GM08714 (cell line): ENCODE data around the gene LDLRAD4.

Experiments
- H3K4me3 ChIP-seq: fragments of 200-500 bp; sonication (Bioruptor generic); 2 replicates; pipeline ENCODE4 v1.5.1; 2014; ENCODE audit warnings: mild to moderate bottlenecking, low read length, inconsistent platforms
- ZNF274 ChIP-seq: IDR thresholded peaks from 2 replicates; pipeline ENCODE4 v1.6.1; 2012; ENCODE audit warnings: mild to moderate bottlenecking, low read depth, low read length

LDLRAD4 gene

DNA sequence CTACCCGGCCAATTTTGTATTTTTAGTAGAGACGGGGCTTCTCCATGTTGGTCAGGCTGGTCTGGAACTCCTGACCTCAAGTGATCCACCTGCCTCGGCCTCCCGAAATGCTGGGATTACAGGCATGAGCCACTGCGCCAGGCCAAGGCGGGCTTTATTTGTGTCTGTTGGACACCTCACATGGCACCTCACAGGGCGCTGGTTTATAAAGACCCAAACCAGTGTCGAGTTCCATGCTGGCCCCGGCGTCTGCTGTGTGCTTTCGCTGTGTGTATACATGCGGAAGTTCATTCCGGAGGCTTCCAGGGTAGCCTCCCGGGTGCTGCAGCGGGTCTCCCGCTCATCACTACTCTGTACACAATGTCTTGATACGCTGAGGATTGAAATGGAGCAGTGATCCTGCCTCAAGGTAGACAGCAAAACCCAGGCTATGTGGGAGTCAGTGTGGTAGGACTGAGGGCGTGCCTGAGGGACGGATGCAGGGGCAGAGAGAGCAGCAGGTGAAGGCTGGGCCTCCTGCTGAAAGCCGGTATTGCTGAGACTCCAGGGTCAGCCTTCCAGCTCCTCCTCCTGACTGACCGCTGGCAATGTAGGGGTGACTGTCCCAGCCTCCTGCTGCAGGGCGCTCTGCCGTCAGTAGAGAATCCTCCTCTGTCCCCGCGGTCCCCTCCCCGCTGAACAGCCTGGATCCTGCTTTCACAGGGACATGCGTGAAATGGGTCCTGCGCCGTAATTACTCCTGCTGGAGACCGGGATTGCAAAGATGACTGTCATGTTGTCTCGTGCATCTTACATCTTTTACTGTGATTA lies 22.7 kb downstream of the LDLRAD4 start:
- TF ChIP-seq ZNF274: no peak
- H3K4me3 ChIP-seq: no peak overlapping the region

DNA sequence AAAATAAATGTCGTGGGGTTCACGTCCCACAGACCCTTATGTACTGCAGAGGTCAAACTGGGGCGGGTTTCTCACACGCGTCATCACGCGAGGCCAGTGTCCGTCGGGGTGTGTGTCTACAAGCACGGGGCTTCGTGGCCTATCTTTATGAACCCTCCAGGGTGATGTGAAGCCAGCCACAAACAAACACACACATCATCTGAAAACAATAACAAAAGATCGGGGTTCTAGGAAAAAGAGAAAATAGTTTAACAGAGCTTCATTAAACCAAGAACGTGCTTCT lies 23.3 kb downstream of the LDLRAD4 start:
- H3K4me3 ChIP-seq: no peak overlapping the region
- TF ChIP-seq ZNF274: no peak

DNA sequence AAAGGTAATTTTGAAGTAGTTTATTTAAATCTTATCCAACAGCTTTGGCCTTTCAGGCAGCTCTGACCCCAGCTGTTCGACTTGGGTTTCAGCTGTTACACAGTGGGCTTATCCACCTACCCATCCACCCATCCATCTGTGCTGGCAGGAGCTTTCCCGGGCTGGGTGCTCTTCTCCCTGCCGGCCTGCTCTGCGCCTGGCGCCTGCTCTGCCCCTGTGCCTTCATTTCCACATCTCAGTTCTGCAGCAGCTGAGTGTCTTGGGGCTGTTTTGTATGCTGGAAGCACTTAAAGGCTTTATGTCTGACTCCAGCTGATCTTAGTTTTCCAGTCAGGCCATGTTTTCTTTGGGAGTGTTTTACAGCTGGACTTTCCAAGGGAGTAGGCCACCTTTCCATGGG lies 24.2 kb downstream of the LDLRAD4 start:
- TF ChIP-seq ZNF274: no peak
- H3K4me3 ChIP-seq: no peak overlapping the region

DNA sequence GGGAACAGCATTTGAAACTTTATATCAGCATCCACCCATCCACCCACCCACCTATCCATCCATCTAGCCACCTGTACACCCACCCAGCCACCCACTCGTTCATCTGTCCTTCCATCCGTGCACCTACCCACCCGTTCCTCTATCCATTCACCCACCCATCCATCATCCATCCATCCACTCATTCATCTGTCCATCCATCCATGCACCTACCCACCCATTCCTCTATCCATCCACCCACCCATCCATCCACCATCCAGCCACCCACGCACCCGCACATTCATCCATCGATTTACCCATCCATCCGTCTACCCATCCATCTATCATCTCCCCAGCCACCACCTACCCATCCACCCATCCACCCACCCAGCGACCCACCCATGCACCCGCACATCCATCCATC lies 24.8 kb downstream of the LDLRAD4 start:
- TF ChIP-seq ZNF274: no peak
- H3K4me3 ChIP-seq: no peak overlapping the region

DNA sequence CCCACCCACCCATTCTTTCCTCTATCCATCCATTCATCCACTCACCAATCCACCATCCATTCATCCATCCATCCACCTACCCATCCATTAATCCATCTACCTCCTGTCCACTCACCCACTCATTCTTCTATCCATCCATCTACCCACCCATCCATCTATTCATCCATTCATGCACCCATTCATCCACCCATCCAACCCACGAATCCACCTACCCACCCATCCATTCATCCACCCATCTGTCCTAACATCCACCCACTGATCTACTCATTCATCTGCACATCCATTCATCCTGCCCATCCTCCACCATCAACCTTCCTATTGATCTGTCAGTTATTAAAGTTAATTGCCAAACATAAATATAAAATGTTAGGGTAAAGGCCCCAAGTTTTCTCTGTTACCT lies 25.6 kb downstream of the LDLRAD4 start:
- no peak overlapping the region for H3K4me3 ChIP-seq
- no peak for TF ChIP-seq ZNF274

DNA sequence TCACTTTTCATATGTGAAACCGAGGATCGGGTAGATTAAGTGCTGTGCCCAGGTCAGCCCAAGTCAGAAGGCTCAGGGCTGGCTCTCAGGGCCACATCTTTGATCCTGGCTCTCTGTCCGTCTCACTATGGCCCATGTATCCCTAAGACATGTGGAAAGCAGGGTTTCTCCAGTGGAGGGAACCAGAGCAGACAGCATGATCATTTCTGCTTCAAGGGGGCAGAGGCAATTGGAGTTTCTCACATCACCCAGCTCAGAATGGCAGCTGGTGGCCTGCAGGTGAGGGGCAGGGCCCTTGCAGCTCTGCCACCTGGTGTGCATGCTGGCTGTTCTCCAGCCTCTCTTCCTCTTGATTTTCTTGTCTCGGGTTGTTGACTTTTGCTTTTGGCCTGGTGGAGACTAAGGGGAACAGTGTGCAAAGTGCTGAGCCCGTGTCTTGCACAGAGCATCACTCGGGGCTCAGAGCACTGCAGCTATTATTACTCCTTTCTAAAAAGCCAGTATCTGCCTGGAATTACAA lies 27.0 kb downstream of the LDLRAD4 start:
- no peak overlapping the region for H3K4me3 ChIP-seq
- TF ChIP-seq ZNF274: no peak

DNA sequence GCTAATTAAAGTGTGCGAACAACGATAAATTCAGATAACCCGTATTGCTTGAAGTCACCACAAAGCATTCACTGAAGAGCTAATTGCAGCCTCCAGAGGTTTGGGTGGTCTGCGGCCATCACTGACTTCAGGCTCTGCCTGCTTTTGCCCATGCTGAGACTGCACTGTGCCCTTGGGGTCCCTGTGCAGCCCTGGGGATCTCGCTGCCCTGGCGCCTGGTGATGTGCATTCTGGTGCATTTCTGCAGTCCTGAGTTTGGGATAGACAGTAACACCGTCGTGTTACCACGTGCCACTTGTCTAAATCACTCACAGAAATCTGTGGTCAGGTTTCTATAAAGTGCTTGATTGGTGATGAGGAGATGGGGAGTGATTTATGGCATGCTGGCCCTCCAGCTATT lies 27.6 kb downstream of the LDLRAD4 start:
- H3K4me3 ChIP-seq: no peak overlapping the region
- no peak for TF ChIP-seq ZNF274

DNA sequence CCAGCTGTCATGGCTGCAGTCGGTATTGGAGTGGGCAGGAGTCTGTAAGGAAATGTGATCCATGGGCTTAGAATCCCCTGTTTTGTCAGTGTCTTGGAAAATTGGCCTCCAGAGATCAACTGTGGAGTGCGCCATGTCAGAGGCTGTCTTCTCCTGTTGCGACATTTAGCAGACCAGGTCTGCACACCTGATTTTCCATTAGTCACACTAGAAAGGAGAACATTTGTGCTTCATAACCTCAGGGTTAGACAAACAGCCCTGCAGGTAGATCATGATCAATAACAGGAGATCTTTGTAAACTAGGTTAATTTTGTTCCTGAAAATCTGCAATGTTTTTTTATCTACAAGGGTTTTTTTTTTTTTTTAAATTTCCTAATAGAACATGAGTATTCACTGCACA lies 28.0 kb downstream of the LDLRAD4 start:
- no peak for TF ChIP-seq ZNF274
- H3K4me3 ChIP-seq: no peak overlapping the region

DNA sequence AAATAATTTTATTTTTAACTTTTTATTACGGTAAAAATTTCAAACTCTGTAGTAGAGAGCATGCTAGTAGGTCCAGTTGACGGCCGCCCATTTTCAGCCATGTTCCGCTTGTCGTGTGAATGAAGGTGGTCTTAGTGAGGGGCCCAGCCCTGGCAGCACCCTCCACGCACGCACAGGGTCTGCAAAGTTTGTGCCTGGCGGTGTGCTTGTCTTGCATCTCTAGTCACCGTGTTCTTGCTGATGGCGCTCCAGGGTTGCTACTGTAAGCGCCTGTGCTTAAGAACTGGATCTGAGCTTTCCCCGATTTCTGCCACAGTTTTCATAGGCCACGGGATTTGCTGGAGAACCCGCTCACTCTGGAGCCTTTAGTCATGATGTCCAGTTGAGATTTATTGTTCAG lies 28.9 kb downstream of the LDLRAD4 start:
- TF ChIP-seq ZNF274: no peak
- H3K4me3 ChIP-seq: no peak overlapping the region

DNA sequence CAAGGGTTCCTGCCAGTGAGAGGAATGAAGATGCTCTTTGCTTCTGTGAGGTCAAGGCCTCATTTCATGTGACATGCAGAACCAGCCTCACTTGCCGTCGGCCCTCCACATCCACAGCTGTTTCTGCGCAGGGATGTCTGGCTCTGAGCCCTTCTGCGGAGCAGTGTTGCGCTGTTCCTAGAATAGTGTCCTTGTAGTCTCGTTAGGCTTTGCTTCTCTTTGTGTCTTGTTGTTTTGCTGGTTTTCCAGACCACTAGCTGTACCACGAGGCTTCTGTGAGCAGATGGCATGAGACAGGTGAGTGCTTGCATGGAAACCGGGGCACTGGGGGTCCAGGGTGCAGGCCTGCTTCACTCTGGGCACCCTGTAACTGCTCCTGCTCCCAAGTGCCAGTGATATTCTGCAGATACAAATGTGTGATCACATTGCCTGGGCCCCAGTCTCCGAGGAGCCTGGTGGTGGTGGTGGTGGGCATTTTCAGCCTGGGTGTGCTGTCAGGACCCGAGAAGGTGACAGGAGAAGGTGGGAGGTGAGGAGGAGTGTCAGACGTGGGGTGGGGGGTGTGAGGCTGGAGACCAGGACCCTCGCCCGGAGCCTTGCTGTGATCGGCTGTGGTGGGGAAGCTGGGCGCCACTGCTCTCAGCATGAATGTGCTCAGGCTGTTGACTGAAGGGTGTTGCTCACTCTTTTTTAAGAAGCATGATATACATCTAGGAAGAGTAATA lies 34.3 kb downstream of the LDLRAD4 start:
- no peak for TF ChIP-seq ZNF274
- H3K4me3 ChIP-seq: no peak overlapping the region

DNA sequence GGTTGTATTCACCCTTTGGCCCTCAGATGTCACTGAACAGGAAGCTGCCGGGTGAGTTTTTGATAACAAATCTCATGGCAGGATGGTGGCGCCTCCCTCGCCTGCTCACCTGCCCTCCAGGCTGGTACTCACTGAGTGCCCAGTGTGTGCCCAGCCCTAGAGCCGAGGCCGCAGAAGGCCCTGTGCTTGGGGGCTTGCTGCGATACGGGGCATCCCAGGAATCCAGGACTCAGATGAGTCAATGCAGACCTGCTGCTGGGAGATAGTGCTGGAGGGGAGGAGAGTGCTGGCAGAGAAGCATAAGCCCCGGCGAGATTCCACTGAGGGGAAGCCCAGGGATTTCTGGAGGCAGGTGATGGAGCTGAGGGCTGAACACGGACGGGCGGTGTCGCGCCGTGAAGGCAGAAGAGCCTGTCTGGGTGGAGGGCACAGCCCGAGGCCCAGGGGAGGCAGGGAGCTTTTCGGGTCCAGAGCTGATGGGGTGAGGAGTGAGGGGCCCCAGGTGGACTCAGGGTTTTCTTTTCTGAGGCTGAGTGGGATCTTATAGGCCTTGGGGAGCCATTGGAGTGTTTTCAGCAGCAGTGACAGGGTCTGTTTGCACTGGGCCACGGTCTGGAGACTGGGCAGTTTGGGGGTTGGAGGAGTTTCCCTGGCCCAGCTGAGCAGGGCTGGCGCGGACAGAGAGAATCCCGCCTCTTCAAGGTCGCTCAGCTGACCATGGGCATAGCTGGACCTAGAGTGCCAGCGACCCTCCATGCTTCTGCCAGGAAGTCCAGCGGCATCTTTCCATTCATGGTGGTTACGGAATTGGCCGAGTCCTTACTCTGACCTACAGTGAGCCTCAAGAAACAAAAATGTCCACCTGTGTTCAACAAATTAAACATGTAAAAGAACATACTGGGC lies 35.5 kb downstream of the LDLRAD4 start:
- H3K4me3 ChIP-seq: no peak overlapping the region
- TF ChIP-seq ZNF274: no peak

DNA sequence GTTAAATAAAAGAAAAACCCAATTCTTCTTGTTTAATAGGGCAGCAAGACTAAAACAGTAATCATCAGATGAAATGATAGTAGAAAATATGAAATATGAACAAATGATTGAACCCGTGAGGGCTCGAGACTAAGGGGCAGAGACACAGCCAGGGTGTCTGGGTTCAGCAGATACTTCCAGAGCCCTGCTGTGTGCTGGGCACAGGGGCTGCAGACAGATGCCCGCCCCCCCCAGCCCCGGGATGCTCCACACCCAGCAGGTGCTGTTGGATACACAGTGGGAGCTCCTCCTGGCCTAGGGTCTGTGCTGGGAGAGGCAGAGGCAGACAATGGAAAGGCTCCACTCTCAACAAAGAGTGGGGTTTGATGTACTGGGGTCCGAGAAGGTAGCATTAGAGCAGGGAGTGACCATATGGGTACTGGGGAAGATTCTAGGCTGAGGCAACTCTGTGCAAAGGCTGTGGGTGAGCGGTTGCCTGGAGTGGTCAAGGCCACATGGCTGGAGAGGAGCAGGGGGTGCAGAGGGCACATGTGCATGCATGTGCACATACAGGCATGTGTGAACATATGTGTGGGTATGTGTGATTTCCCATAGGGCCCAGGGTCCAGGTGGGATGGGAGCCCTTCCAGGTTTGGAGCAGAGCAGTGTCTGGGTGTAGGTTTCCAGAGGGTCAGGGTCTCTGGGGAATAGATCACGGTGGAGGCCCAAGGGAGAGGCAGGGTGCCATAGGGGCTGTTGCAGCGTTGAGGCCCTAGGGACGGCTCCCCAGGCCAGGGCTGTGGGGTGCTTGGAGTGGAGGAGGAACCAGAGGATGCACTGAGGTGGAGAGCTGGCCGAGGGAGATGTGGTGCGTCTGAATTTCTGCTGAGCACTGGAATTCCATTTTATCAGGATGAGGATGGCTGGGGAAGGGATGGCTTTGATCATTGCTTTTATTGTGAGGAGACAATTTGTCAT lies 36.7 kb downstream of the LDLRAD4 start:
- TF ChIP-seq ZNF274: no peak
- H3K4me3 ChIP-seq: no peak overlapping the region

DNA sequence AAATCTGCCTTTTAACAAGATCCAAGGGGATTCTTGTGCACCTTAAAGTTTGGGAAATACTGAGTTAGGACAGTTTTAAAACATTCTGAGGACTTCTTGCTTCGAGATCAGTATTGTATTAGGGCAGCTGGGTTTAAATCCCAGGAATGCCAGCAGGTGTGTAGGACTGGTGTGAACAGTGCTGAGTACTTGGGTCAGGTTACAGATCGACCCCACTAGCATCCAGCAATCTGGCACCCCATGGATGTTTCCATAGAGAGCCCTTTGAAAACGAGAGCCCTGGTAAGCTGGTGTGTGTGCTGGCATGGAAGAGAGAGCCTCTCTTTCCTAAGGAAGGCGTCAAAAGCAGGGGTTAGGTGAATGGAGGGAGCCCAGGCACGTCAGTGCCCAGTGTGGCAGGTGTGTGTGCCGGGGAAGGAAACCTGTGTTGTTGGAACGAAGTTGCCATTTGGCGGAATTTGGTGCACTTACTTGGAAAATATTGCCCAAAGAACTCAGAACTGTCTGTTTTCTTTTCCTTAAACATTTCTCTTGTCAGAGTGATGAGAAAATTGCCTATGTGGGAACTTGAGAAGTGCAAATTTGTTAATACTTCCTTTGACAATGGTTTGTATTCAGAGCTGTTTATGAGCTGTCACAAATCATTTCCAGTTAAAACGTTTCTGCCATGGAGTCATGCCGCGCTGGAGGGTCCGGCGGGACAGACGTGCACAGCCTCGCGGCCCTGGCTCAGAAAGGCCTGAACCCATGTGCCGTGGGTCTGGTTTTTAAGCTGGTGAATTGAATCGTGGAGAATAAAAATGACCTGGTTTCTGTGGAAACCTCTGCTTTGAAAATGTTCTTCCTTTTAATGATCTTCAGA lies 38.1 kb downstream of the LDLRAD4 start:
- no peak overlapping the region for H3K4me3 ChIP-seq

More for the DNA sequence above, 38.1 kb downstream of the LDLRAD4 start:
- no peak for TF ChIP-seq ZNF274
